GM12891 (cell line): ENCODE measurements around the gene ARHGAP19.
A peak's percentile ranks its signal among the peaks of the same experiment; 100 is the strongest.

Source experiments
- DNase-seq: peaks from one replicate; pipeline ENCODE4 v3.0.0; 2011; ENCODE audit warnings: low spot score; ENCODE audit not compliant: insufficient read length
- FAIRE-seq: peaks from 2 replicates; lab custom pipeline; 2011; peaks lifted over from hg19 to GRCh38; lab: Jason Lieb, UNC
- PAX5 ChIP-seq: IDR thresholded peaks from 2 replicates; pipeline ENCODE4 v1.6.1; 2011; ENCODE audit warnings: low read length, moderate library complexity, mild to moderate bottlenecking; ENCODE audit not compliant: insufficient read depth, severe bottlenecking
- POLR2A ChIP-seq: IDR thresholded peaks from 2 replicates; pipeline ENCODE4 v1.6.1; 2011; ENCODE audit warnings: low read depth, low read length, control low read depth
- POLR2AphosphoS5 ChIP-seq: IDR thresholded peaks from 2 replicates; pipeline ENCODE4 v1.6.1; 2011; ENCODE audit warnings: low read depth, low read length, control low read depth
- POU2F2 ChIP-seq: IDR thresholded peaks from 2 replicates; pipeline ENCODE4 v1.6.1; 2011; ENCODE audit warnings: low read depth, mild to moderate bottlenecking, control low read depth, low read length, moderate library complexity
- SPI1 ChIP-seq: IDR thresholded peaks from 2 replicates; pipeline ENCODE4 v1.6.1; 2011; ENCODE audit warnings: low read depth, low read length, control low read depth
- TAF1 ChIP-seq: IDR thresholded peaks from 2 replicates; pipeline ENCODE4 v1.6.1; 2011; ENCODE audit warnings: low read depth, low read length, control low read depth

Gene ARHGAP19

DNA sequence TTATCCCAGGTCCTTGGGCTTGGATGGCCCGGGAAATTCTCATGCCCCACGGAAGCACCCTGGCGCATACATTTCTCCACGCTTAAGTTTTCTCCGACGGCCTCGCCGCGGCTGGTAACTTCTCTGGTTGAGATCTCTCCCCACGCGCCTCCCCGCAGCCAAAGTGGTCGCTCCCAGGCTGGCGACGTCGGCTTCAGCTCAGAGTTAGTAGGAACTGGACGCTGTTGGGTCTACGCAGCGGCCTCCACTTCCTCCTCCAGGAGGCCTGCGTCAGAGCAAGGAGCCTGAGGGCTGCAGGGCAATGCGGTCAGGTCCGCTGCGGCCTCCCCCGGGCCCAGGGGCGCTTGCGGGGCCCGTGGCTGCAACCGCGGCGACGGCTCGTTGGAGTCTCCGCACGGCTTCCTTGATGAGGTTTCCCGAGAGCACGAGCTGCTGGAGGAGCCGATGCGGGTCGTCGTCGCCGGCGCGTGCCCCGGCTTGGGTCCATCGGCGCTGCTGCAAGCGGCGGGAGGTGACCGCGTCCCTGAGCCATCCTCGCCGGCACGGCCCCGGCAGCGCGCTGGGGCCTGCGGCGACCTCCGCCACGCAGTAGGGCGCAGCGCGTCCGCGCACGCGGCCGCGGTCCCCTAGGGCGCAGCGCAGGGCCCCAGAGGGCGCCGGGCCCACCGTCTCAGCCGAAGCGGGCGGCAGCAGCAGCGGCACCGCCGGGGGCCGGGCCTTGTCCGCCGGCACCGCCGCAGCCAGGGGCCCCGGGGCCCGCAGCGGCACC lies 41.3 kb upstream of the ARHGAP19 start:
- TF ChIP-seq POU2F2 (no peak), PAX5 (no peak), SPI1 (peak; percentile 24; the same call in 1 of the 2 replicates)
- DNase-seq = peak; percentile 51
- no peak for FAIRE-seq

DNA sequence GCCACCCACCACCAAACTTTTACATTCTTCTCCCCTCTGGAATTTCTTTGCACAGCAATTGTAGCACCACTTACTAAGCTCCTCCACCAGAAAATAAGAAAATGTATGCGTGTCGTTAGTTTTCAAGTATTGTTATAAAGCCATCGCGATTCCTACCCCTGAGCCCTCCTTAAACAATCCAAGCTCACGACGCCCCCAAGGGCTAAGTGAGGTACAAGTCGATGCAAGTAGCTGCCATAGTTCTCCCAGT lies 40.8 kb upstream of the ARHGAP19 start:
- DNase-seq = no peak
- FAIRE-seq = no peak
- no peak for TF ChIP-seq POLR2A
- TF ChIP-seq PAX5 = no peak
- TF ChIP-seq TAF1 = no peak
- TF ChIP-seq POU2F2 = no peak
- no peak for TF ChIP-seq POLR2AphosphoS5
- TF ChIP-seq SPI1 = no peak

DNA sequence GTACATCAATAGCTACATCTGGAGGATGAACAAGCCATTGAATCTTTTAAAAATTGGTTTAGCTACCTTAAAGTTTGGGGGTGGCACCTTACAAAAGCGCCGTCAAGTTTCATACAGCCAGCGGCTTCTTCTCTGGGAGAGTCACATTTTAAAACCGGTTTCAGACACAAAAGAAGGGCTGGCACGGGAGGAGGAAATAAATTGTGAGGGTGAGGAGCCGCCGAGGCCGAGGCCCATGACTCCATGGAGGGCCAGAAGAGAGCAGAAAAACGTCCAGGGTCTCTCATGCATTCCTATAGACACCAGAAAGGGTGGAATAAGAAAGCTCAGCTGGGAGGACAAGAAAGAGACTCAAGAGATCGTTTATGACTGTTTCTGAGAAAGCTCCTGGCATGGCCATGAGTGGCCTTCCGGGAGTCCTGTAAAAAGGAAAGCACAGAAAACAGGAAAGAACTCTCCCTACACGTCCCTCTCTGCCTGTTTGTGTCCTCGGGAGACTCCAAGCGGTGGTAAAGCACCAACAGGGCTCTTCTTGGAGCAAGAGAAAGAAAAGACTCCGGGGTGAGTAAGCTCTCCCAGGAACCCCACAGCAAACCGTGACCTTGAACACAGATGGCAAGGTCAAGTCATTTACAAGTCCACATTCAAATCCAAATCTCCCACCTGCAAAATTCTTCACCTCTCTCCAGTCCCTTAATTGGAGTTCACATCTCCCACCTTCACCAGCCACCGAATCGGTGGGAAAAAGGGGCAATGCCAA lies 40.3 kb upstream of the ARHGAP19 start:
- TF ChIP-seq POLR2AphosphoS5 = no peak
- no peak for TF ChIP-seq PAX5
- TF ChIP-seq SPI1 = no peak
- no peak for TF ChIP-seq POLR2A
- no peak for TF ChIP-seq POU2F2
- DNase-seq (no peak), FAIRE-seq (no peak)

DNA sequence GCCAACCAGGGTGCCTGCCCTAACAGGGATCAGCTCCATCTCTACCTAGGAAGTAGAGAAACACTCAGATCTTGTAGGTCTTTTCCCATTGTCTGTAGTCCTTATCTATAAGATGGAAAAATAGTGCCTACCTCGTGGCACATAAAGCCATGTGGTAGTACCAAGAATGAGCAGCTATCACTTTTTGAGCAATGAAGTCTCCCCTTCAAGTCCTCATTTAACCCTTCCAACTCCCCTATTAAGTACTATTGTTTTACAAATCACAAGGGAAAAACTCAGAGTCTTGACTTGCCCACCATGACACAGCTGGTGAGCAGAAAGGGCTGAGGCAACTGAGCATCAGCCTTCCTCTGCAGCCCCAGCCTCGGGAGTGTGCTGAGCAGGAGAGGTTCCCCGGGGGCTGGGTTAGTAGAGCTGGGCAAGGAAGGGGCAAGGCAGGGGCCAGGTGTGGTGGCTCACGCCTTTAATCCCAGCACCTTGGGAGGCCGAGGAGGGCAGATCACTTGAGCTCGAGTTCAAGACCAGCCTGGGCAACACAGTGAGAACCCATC lies 38.8 kb upstream of the ARHGAP19 start:
- DNase-seq (no peak), FAIRE-seq (no peak)
- TF ChIP-seq POLR2A (no peak), SPI1 (no peak), POU2F2 (no peak), POLR2AphosphoS5 (no peak), PAX5 (no peak), TAF1 (no peak)

DNA sequence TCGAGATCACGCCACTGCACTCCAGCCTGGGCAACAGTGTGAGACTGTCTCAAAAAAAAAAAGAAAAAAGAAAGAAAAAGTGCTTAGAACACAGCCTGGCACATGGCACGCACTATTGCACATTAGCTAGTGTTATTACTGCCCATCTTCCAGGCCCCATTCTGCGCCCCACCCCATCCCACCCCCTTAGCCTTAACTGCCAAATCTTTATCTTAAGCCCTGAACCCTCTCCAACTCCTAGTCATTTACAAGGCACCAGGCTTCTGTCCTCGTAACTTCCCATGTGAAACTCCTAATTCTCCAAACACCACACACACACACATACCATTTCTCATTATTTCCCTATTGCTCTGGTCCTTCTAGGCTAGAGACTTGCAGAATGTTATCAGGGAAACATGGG lies 37.3 kb upstream of the ARHGAP19 start:
- FAIRE-seq (no peak), DNase-seq (no peak)
- TF ChIP-seq POU2F2 = no peak
- no peak for TF ChIP-seq SPI1
- no peak for TF ChIP-seq POLR2A
- TF ChIP-seq PAX5 = no peak
- TF ChIP-seq TAF1 = no peak
- TF ChIP-seq POLR2AphosphoS5 = no peak

DNA sequence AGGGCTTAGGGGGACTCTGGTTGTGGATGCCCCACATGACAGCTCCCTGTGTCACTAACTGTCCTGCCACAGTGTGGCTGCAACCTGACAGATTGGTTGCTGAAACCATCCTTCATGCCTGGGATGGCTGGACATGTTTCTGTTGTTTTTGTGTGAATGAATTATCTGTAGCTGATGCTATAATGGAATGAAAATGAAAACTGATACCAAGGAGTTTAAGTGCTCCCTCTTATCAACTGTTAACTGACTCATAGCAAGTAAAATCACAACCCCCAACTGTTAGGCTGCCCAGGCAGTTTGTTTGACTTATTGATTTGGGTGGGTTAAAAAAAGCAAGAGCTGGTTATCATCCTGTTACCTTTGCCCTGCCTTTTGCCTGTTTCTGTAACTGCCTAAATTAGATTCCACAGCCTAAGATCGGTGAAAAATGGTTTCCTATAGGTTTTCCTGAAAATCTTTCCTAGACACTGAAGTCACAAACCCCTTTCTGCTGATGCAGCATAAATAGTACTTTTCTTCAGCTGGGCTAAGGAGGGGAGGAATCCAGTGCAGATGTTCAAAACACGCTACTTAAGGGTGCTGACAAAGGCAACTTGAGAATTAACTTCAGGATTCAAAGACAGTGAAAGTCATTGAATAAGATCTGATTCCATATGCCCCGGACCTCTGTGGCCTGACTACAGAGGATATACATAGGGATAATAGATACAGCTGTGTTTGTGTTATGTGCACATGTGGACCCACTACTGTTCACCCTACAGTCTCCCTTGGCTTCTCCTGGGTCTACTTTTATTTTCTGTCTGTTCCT lies 36.4 kb upstream of the ARHGAP19 start:
- TF ChIP-seq POLR2A (no peak), PAX5 (no peak), POU2F2 (no peak), SPI1 (no peak), TAF1 (no peak), POLR2AphosphoS5 (no peak)
- FAIRE-seq (peak; percentile 58), DNase-seq (no peak)

DNA sequence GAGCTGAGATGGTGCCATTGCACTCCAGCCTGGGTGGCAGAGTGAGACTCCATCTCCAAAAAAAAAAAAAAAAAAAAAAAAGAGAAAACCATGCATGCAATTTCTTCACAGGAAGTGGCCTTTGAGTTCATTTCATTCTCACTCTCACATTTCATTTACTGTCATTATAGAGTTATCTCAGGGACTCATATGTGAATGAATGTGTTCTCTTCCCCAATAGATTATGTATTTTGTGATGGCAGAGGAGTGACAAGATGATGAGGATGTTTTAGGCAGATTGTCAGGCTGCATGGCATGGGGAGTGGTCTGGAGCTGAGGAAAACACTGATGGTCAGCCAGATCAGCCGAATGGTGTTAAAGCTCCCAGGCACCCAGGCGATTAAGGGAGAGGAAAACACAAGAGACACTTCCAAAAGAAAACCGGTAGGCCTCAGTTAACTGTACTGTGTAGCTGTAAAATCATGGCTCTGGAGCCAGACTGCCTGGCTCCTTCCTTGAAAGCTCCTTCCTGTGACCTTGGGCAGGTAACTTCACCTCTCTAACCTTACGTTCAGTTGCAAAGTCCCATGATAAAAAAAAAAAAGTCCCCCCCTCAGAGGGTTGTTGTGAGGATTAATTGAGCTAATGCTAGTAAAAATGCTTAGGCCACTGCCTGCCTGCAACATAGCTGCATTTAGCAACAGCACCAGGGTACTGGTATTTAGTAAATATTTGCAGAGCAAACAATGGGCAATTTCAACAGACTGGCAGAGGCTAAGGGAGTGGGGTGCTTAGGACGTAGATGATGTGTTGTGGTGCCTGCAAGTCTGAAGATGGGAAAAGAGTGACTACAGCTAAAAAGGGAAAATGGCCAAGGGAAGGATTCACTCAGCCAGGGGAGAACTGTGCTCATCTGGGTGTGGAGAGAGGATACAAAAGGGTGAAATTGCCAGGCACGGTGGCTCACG lies 35.2 kb upstream of the ARHGAP19 start:
- FAIRE-seq (no peak), DNase-seq (no peak)
- TF ChIP-seq POLR2AphosphoS5 (no peak), SPI1 (no peak), TAF1 (no peak), POLR2A (no peak), PAX5 (no peak), POU2F2 (no peak)

DNA sequence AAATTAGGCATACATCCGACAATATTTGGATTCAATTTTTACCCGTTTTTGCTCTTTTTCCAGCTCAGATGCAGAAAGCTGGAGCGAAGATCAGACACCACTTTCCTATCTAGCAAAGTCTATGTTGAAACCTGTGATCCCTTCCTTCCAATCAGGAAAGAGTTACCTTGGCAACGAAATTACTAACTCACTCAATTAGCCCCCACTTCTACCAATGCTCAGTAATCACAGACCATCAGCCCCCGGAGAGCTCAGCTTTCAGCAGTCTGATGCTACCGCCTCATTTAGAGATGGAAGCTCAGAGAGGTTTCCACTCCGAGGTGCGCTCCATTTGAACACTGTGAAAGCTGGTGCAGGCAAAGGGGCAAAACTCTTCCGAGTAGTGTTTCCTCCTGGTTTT lies 33.3 kb upstream of the ARHGAP19 start:
- no peak for FAIRE-seq
- TF ChIP-seq PAX5 = no peak
- no peak for DNase-seq

DNA sequence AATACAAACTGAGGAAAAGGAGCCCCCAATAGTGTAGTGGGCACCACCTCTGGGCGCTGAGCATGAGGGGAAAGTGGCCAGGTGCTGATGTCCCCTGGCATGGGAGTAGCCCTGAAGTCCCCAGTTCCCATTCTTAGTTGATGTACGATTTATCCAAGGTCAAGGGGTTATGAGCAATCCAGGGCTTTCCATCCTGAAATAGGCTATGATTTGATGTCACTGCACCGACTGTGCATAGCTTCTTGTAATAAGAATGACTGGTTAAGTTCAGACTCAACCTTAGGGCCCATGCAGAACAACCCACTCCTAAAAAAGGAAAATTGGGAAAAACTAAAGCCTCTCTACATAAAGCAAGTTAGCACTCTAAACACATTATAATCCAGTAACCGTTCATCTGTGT lies 31.1 kb upstream of the ARHGAP19 start:
- no peak for FAIRE-seq
- TF ChIP-seq PAX5 = no peak
- no peak for TF ChIP-seq POLR2A
- TF ChIP-seq SPI1 = no peak
- TF ChIP-seq TAF1 = no peak
- no peak for TF ChIP-seq POU2F2
- no peak for TF ChIP-seq POLR2AphosphoS5
- no peak for DNase-seq
